ENCODE results near the gene CDCP1.

CDCP1 gene

GRCh38 chr3:45135959-45136358 lies 10.2 kb downstream of the CDCP1 start:
- no peak for DNase-seq (ENCODE audit: low read depth)
- H3K4me3 ChIP-seq (ENCODE audit: low read depth, low read length) = no peak overlapping the region
- TF ChIP-seq CTCF (IDR thresholded peaks at IDR 0.05; ENCODE audit: low read depth, low read length) (no peak), POLR2A (IDR thresholded peaks at IDR 0.05; ENCODE audit: extremely low read depth, insufficient read length) (no peak), MYC (IDR thresholded peaks at IDR 0.05; ENCODE audit: low read depth, low read length) (no peak), MAX (IDR thresholded peaks at IDR 0.05; ENCODE audit: low read depth, low read length) (no peak)

- TF ChIP-seq CTCF (IDR thresholded peaks at IDR 0.05; ENCODE audit: low read depth, low read length) (no peak), MYC (IDR thresholded peaks at IDR 0.05; ENCODE audit: low read depth, low read length) (no peak), MAX (IDR thresholded peaks at IDR 0.05; ENCODE audit: low read depth, low read length) (no peak), POLR2A (IDR thresholded peaks at IDR 0.05; ENCODE audit: extremely low read depth, insufficient read length) (no peak)
- H3K4me3 ChIP-seq (ENCODE audit: low read depth, low read length) = no peak overlapping the region
- DNase-seq (ENCODE audit: low read depth) = no peak
Observed at GRCh38 chr3:45134758-45135521, 11.2 kb downstream of the CDCP1 start.

- no peak for TF ChIP-seq MAX (IDR thresholded peaks at IDR 0.05; ENCODE audit: low read depth, low read length)
- TF ChIP-seq POLR2A (IDR thresholded peaks at IDR 0.05; ENCODE audit: extremely low read depth, insufficient read length) = no peak
- no peak for TF ChIP-seq MYC (IDR thresholded peaks at IDR 0.05; ENCODE audit: low read depth, low read length)
- TF ChIP-seq CTCF (IDR thresholded peaks at IDR 0.05; ENCODE audit: low read depth, low read length) = no peak
- DNase-seq (ENCODE audit: low read depth) = no peak
- H3K4me3 ChIP-seq (ENCODE audit: low read depth, low read length) = no peak overlapping the region
Observed at GRCh38 chr3:45132568-45133211, 13.5 kb downstream of the CDCP1 start.

- DNase-seq (ENCODE audit: low read depth) = no peak
- H3K4me3 ChIP-seq (ENCODE audit: low read depth, low read length) = no peak overlapping the region
- TF ChIP-seq CTCF (IDR thresholded peaks at IDR 0.05; ENCODE audit: low read depth, low read length) (no peak), MAX (IDR thresholded peaks at IDR 0.05; ENCODE audit: low read depth, low read length) (no peak), POLR2A (IDR thresholded peaks at IDR 0.05; ENCODE audit: extremely low read depth, insufficient read length) (no peak), MYC (IDR thresholded peaks at IDR 0.05; ENCODE audit: low read depth, low read length) (no peak)
Observed at GRCh38 chr3:45131201-45131600, 15.0 kb downstream of the CDCP1 start.

GRCh38 chr3:45130476-45130875 lies 15.7 kb downstream of the CDCP1 start:
- DNase-seq (ENCODE audit: low read depth) = no peak
- TF ChIP-seq CTCF (IDR thresholded peaks at IDR 0.05; ENCODE audit: low read depth, low read length) (no peak), MYC (IDR thresholded peaks at IDR 0.05; ENCODE audit: low read depth, low read length) (no peak), MAX (IDR thresholded peaks at IDR 0.05; ENCODE audit: low read depth, low read length) (no peak), POLR2A (IDR thresholded peaks at IDR 0.05; ENCODE audit: extremely low read depth, insufficient read length) (no peak)
- no peak overlapping the region for H3K4me3 ChIP-seq (ENCODE audit: low read depth, low read length)

All from NB4 (cell line).